OCI-LY3 (cell line): ENCODE results near the gene USP10.

Experiments used
- EZH2phosphoT487 ChIP-seq: fragments of 200-600 bp; shearing (Covaris generic); IDR thresholded peaks from 2 replicates; pipeline ENCODE4 v1.6.1; 2018; ENCODE audit warnings: antibody characterized with exemption, mixed run types, low read depth
- TF ChIP-seq, protein P1 (sequence below): fragments of 200-600, 300-600 bp; sonication (generic); IDR thresholded peaks from 2 replicates; pipeline ENCODE4 v1.5.1; 2014; ENCODE audit warnings: antibody characterized with exemption, low read length, low read depth

DNA sequence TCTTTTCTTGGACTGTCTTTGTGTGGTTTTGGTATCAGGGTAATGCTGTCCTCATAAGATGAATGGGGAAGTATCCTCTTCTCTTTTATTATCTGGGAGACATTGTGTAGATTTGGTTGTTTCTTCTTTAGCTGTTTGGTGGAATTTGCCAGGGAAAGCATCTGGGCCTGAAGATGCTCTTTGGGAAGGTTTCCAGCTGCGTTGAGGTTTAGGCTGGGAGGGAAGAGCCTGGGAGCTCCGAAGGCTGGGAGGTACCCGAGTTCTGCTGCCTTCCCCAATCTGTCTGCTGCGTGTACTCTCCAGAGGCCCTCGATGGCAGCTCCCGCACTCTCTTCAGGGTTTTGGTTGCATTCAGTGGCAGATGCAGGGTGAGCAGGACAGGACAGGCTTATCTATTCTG, 94.4 kb downstream of the USP10 start:
- TF ChIP-seq, protein P1, sequence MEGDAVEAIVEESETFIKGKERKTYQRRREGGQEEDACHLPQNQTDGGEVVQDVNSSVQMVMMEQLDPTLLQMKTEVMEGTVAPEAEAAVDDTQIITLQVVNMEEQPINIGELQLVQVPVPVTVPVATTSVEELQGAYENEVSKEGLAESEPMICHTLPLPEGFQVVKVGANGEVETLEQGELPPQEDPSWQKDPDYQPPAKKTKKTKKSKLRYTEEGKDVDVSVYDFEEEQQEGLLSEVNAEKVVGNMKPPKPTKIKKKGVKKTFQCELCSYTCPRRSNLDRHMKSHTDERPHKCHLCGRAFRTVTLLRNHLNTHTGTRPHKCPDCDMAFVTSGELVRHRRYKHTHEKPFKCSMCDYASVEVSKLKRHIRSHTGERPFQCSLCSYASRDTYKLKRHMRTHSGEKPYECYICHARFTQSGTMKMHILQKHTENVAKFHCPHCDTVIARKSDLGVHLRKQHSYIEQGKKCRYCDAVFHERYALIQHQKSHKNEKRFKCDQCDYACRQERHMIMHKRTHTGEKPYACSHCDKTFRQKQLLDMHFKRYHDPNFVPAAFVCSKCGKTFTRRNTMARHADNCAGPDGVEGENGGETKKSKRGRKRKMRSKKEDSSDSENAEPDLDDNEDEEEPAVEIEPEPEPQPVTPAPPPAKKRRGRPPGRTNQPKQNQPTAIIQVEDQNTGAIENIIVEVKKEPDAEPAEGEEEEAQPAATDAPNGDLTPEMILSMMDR, result no peak
- no peak for TF ChIP-seq EZH2phosphoT487
